Cerebellar nuclear complex (tissue), 1 donor: Measurements from ENCODE around the gene GCHFR.

ENCODE experiments used
- DNase-seq, 2 experiments: peaks; one replicate each; lab custom pipeline; 2025; lab: John Stamatoyannopoulos, UW

The GCHFR gene

DNA sequence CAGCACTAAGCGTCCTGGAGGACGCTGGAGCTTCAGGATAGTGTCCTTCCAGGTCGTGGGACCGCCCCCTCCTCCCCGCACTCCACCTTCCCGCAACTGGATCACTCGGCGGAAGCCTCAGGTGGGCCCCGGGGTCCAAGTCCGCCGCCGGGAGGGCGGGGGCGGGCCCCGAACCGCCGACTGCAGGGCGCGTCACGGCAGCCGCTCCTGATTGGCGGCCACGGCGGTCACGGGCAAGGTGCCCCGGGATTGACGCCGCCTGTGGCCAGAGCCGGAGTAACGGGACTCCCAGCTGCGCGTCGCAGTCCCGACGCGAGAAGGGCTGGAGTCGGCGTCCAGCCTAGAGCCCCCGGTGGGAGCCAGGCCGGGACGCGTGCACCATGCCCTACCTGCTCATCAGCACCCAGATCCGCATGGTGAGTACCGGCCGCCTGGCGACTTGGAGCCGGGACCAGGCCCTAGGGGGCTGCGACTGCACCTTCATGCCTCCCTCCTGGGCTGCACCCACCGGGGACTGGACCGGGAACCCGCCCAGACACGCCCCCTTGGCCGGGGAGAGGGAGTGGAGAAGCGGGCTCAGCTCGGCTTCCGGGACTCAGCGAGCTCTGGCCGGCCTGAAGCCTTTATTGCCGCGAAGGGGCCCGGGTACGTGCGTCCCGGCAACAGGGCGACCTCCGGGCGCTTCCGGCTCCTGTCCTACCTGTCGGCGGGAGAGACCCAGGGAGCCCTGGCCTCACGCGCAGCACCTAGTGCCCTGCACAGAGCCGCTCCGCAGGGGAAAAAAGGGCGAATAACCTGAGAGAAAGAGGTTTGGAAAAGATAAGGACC is at the start of gene GCHFR:
Gene GCHFR, plus strand, starts transcription at position 268 of the 828 bp plus-strand sequence. Its CDS starts 113 bp downstream, at position 381.
- DNase-seq = no peak

DNA sequence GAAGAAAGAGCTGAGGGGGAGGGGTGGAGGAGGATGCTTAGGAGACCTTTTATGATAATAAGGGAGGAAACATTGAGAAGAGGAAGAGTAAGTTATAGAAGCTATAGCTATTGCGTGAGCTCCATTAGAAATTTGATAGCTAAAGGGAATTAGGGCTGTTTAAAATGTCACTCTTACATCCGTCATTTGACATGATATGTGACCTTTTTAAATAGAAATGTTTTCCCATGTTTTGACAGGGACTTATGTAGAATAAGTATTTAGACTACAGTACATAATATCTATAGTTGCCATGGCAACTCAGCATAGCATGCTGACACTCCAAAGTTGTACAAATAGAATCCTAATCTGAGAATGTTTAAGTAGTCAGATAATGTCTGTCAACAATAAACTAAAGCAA is 49.7 kb upstream of the GCHFR start:
- no peak for DNase-seq

DNA sequence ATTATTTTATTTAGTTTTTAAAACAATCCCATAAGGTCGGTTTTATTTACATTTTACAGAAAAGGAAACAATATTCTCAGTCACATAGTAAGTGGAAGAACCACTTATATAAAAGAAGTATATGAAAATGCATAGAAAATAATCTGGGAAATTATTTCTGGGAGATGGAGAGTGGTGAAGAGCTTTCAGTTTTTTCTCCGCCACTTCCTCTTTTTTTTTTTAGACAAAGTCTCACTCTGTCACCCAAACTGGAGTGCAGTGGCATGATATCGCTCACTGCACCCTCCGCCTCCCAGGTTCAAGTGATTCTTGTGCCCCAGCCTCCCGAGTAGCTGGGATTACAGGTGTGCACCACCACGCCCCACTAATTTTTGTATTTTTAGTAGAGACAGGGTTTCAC is 47.7 kb upstream of the GCHFR start:
- no peak for DNase-seq

DNA sequence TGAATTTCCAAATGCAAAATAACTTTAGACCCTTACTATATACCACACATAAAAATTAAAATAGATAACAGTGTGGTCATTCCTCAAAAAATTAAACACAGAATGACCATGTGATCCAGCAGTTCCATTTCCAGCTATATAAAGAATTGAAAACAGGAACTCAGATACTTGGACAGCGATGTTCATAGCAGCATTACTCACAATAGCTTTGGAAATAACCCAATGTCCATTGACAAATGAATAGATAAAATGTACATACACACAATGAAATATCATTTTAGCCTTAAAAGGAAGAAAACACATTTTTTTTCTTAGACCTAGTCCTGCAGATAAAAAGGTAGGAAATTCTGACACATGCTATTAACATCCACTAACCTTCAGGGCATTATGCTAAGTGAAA is 42.2 kb upstream of the GCHFR start:
- DNase-seq = no peak

DNA sequence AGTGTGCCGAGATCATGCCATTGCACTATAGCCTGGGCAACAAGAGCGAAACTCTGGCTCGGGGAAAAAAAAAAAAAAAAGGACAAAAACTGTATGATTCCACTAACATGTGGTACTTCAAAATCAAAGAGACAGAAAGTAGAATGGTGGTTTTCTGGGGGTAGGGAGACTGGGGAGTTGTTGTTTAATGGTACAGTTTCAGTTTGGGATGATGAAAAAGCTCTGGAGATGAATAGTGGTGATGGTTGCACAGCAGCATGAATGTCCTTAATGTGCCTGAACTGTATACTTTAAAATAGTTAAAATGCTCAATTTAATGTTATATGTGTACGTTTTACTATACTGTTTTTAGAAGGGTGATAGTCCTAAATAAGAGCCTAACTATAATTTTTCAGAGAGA is 41.5 kb upstream of the GCHFR start:
- DNase-seq = no peak

- DNase-seq = no peak
Measured at GRCh38 chr15:40722934-40723333, 40.9 kb upstream of the GCHFR start.

GRCh38 chr15:40723919-40724318 is 39.9 kb upstream of the GCHFR start:
- DNase-seq = no peak

DNA sequence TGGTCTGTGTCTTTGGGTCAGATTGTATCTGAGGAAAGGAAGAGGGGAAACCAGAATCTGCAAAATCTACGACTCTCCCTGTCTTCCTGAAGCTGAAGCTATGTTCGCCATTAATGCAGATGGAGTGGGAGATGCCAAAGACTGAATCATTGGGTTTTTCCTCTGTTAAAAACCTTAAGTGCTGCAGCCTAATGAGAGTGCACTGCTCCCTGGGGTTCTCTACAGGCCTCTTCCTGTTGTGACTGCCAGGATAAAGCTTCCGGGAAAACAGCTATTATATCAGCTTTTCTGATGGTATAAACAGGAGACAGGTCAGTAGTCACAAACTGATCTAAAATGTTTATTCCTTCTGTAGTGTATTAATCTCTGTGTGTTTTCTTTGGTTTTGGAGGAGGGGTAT is 32.8 kb upstream of the GCHFR start:
- DNase-seq = no peak

DNA sequence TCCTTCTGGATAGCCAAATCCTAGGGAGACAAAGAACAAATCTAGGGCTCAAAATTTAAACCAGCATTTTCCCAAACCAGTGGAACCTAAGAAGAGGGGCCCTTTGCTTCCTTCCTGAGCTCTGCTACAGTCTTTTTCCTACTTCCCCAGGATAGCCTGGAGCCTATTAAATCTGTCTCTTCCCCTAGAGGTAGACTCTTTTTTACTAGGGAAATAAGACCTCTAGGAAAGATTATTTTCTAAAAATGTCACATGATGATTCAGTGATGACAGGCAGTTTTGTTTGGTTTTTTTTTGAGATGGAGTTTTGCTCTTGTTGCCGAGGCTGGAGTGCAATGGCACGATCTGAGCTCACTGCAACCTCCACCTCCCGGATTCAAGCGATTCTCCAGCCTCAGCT is 27.3 kb upstream of the GCHFR start:
- DNase-seq = no peak

- DNase-seq = no peak
Measured at GRCh38 chr15:40737048-40737447, 26.8 kb upstream of the GCHFR start.

DNA sequence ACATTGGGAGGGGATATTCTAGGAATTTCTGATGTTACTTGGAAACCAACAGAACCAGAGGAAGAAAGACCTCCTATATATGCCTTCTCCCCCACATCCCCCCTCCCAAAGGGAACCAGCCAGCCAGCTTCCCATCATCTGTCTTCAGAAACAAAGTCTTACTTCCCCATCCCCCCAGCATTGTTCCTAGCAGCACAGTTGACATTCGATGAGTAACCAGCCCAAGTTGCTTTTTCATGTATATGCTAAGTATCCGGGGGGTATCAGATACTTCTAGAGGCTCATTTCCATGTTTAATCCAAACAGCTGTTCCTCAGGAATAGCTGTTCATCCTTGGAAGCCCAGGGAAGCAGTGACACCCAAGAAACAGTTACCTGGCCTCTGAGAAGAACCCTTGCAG is 24.8 kb upstream of the GCHFR start:
- DNase-seq = no peak

DNA sequence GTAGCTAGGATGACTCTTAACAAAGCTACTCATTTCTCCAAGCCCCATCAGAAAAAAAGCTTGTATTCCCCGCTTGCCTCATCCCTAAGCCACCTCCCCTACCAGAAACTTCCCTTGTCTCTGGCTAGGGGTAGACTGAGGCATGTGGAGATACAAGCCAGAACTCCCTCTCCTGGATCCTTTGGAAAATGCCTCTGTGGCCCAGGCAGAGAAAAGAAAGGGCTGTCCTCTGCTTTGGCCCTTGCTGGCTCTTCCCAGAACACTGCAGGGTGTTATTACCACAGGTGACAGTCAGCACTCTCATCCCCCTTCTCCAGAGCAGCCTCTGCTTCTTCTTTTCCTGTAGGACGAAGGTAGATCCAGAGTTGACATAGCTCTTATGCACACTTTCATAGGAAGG is 24.0 kb upstream of the GCHFR start:
- no peak for DNase-seq

GRCh38 chr15:40743485-40743901 is 20.4 kb upstream of the GCHFR start:
- DNase-seq = no peak

DNA sequence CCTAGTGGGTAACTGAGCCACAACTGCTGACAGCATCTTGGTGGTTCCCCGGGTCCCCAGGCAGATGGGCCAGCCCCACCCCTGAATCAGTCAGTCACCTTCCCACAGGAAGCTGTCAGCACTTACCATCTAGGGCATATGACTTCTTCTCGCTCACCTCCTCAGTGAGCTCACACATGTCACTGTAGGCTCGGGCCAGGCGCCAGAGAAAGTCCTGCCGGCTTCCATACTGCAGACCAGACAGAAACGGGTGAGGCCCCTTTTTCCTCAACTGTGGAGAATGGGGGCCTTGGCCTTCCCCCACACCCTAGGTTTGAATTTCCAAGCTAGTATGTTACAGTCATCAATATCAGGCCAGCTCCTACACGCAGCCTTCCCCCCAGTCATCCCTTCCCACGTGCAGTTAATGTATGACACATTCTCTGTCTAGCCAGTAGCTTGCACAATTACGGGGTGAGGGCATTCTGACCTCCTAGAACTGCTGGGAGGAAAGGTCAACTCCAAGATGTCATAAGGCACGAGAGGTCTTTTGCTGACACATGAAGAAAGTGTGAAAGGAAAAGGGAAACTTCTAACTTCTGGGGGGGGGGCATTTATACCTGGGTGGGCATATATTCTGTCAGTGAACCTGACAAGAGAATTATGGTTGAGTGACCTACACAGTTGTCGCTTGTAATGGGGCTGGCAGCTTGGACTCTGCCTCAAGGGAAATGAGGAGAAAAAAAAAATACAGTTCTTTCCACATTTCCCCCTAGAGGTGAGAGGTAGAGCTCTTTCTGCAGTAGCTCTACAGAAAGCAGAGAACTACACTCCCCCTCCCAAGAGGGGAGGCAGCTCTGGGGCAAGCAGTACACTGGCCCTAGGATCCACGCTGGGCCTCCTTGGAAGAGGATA is 19.7 kb upstream of the GCHFR start:
- DNase-seq = no peak

DNA sequence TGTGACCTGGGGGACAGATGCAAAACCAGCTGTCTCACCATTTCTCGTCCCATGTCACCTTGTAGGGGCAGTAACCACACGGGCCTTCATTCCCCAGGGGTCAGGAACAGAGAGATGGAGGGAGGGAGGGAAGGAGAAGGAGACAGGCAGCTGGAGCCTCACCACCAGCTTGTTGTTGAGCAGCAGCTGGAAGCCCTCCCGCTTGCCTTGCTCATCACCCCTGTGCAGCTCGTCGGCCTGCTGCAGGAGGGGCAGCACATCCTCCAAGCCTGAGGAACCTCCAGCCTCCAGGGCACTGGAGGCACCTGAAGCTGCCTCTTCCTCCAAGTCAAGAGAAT is 19.1 kb upstream of the GCHFR start:
- DNase-seq = no peak

GRCh38 chr15:40746916-40747418 is 16.9 kb upstream of the GCHFR start:
- DNase-seq = no peak

- no peak for DNase-seq
Measured at GRCh38 chr15:40747685-40748631, 15.9 kb upstream of the GCHFR start.

GRCh38 chr15:40749151-40749630 is 14.7 kb upstream of the GCHFR start:
- DNase-seq = no peak

GRCh38 chr15:40750885-40751284 is 13.0 kb upstream of the GCHFR start:
- DNase-seq = no peak

GRCh38 chr15:40751745-40752144 is 12.1 kb upstream of the GCHFR start:
- no peak for DNase-seq

- no peak for DNase-seq
Measured at GRCh38 chr15:40754574-40754882, 9.3 kb upstream of the GCHFR start.
